NCI-H2171 (cell line): ENCODE data around the gene MROH2B.

ENCODE experiments used
- DNase-seq: peaks from one replicate; lab custom pipeline; 2025; lab: John Stamatoyannopoulos, UW

Gene MROH2B

GRCh38 chr5:41071242-41071641 is at the start of gene MROH2B:
MROH2B (minus strand) TSS chr5:41071342; CDS start chr5:41070852, 490 bp downstream.
- DNase-seq: no peak

- DNase-seq: no peak
Measured at GRCh38 chr5:41120600-41120999, 49.5 kb upstream of the MROH2B start.

- no peak for DNase-seq
Measured at GRCh38 chr5:41118177-41118576, 47.0 kb upstream of the MROH2B start.

DNA sequence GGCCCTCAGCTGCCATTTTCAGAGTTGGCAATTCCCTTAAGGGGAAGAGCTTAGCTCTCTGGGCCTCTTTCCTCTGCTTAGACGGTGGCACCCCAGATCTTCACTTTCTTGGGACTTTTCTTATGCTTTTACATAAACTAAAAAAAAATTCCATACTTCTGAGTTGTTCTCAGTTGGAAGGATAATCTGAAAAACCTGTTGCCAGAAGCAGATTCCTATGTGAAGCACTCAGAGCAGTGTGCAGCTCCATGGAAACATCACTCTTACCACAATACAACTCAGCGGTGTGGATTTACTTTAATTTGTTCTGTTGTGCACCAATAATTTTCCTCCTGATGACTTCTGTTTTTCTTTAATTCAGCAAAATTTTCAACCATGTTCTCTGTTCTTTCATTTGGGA is 44.1 kb upstream of the MROH2B start:
- no peak for DNase-seq

DNA sequence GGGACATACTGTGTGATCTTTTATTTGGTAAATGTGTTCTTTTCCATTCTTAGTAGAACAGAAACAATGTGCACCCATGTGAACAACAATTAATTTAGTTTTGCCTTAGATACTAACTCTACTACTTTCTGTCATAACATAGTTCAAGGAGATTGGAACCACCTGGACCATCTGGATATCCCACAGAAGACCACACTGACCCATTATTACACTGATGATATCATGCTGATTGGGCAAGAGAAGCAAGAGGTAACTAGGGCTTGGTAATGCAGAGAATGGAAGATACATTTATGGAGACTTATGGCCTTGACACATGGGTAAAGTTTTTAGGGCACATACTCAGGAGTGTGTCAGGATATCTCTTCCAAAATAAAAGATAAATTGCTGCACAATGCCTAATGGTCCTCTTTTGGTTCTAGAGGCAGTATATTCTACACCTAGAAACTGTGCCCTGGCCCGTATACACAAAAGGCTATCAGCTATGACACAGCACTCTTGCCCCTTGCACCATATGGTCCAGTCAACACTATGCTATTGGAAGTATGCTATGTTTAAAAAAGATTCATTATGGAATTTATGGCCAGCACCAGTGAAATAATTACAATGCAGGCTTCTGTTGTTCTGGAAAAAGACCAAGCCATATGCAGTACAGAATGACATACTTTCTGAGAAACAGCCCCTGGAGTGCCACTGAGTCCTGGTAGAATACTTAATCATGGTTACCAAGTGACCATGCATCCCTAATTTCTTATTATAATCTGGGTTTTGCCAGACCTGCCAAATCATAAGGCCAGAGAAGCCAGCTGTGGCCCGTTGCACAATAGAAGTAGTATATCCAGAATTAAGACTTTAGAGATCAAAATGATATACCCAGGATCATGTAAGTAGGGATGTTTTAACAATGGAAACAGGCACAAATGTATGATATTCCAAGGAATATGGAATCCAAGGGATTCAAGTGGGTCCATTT is 41.6 kb upstream of the MROH2B start:
- no peak for DNase-seq

DNA sequence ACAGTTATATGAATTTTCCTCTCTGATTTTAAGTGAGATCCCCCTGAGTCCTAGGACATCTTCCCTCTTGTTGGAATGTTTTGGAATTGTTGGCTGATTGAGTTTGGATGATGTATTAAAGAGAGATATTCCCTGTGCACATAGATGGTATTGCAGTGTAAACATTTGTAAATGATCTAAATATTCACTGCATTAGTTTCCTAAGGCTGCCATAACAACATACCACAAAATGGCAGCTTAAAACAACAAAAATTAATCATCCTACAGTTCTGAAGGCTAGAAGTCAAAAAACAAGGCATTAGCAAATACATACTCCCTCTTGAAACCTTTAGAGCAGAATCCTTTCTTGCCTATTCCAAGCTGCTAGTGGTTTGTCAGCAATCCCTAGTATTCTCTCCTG is 38.0 kb upstream of the MROH2B start:
- no peak for DNase-seq

DNA sequence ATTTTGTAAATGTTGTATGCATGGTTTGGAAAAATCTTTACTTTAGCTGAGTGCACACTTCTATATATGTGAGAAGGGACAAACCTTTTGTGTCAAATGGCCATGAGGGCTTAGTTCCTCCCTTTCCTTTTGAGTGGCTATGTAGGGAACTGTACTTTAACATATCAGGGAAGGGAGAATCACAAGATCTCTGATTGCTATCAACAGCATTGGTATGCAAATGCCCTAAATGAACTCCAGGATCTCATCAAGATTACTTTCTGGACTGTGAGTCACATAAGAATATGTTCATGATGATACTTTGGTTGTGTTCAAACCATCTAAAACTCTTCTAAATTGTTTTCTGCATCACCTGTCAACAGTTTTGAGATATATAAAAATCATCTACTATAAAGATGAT is 31.2 kb upstream of the MROH2B start:
- no peak for DNase-seq

GRCh38 chr5:41097642-41098041 is 26.5 kb upstream of the MROH2B start:
- no peak for DNase-seq

DNA sequence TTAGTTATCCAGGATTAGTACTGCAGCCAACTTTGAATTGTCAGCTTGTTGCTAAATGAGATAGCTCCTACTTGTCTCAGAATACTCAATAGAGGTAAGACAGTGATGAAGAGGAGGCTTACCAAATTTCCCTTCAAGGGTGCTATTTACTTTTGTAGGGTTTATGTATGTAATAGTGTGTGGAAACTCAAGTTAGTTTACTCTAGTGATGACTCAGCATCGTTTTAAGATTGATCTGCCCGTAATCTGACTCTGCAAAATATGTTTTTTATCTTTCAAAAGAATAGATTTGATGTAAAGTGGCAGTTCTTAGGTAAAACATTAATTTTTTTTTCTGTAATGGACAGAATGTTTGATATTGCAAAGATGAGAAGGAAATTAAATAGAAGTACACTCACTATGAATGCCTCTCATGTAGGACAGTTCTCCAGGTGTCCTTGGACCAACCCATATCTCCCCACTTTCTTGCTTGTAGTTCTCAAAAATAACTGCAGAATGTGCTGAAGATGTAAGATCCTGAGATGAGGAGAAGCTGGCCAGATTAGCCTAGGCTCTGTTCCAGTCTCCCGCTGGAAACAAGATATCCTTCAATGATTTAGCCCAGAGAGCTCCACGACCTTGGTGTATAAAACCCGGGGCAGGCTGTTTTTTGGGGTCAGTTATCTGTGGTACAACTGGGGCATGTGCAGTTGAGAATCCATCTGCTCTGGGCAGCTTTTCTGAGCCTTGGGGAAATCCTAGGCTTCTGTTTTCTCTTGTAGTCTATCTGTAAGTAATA is 24.4 kb upstream of the MROH2B start:
- no peak for DNase-seq

DNA sequence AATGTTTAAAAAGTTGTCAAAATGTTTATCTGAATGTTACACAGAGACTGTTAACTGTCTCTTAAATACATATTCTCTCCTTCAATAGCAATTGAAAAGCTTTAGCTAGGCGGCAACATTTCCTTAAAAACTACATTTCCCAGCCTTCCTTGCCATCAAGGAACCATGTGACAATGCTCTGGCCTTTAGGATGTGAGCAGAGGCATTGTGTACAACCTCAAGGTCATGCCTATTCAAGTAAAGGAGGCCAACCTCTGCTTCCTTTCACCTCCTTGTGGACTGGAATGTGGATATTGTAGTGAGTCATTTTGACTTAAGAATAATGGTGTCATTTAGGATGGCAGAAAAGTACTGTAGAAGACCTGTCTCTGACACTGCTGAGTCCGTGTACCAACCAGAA is 23.7 kb upstream of the MROH2B start:
- DNase-seq: no peak

DNA sequence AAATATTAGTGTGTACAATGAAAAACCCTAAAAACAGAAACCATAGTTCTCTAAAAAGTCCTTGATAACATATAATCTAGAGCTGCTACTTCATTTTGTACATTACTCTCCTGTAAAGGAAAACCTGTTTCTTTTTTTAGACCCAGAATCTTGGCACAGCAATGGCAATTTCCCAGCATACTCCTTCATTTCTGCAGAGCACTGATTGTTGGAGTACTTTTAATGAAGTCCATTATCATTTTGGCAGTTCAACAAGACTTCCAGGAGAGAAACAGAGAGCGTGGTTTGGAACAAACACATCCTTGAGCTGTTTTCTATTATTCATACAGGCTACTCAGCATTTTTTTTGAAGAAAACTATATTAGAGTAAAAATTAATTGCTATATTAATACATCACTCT is 22.7 kb upstream of the MROH2B start:
- DNase-seq: no peak

DNA sequence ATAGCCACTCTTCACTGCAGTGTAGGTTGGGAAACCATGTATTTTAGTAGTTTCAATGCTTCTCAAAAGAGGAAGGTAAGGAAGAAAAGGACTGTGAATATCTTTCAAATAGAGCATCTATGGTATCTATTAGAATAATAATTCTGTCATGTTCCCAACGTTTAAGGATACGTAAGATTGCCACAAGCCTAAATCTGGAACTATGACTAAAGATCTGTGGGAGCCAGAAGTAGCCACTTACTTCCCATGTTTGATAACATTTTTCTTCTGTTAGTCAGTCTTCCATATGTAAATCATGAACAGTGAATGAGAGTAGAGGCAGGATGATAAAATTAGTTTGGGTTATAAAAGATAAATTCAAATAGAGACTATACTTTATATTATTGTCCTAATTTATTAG is 16.3 kb upstream of the MROH2B start:
- DNase-seq: no peak

GRCh38 chr5:41083306-41083705 is 12.2 kb upstream of the MROH2B start:
- DNase-seq: no peak

DNA sequence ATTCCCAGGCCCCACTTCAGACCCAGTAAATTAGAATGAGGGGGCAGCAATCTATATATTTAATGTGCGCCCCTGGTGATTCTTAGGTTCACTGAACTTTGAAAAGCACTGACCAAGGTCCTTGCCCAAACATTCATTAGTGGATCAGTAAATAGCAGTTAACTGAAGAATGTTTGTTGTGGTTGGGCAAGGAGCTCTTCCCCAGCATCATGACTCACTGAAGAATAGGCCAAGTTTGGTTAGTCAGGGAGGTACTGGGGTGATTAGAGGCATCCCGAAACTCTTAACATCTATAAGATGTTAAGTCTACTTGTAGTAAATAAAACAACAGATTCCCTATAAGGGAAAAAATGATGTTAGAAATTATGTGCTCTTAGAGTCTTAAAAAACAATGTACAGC is 833 bp upstream of the MROH2B start:
- no peak for DNase-seq

DNA sequence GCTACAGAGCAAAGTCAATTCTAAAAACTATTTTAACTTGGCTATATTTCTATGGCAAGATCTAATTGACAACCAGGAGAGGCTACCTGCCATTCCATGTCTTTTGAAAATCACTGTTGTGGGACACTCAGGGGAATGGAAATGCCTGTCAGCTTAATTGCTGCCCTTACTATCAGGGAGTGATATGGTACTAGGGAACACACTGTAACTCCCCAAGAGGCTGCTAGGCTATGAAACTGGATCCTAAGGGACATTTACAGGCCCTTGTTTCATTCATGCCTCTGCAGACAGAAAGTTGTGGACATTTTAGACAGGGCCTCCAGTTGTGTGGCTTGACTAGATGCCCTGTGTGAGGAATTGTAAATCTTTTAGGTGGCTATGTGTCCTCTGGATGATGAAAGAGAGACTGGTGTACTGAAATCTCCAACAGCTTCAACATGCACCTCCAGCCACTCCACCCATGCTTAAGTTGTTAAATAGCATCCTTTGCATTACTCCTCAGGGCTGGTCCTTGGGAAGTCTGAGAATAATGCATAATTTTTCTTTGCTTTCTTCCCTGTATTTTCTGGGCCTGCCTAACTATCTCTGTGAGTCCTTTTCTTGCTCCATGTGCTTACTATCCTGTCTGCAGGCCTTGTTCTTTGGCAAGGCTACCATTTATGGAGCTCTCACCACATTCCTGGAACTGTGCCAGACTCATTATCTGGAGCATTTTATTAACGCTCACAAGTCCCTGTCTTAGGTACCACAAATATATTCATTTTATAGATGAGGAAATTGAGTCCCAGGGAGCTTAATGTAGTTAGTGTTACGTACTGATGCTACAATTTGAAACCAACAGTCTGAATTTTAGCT is 3.2 kb downstream of the MROH2B start:
- peak; percentile 10 for DNase-seq

- DNase-seq: no peak
Measured at GRCh38 chr5:41065691-41066335, 5.3 kb downstream of the MROH2B start.

DNA sequence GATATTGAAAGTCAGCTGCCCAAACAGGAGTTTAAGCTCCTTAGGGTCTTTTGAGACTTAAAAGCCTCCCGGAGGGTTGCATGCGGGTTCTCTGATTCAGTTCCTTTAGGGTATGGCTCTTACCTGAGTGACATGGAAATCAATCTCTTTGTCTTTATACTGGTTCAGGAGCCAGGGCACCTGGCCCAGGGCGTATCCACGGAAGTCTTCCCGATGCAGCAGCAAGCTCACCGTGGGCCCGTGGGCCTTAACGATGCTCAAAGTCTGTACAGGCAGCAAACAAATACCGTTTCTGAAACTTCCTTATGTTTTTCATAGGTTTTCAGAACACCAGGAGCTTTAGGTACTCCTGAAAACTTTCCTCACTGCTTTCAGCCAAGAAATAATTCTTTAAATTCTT is 13.2 kb downstream of the MROH2B start:
- DNase-seq: no peak

DNA sequence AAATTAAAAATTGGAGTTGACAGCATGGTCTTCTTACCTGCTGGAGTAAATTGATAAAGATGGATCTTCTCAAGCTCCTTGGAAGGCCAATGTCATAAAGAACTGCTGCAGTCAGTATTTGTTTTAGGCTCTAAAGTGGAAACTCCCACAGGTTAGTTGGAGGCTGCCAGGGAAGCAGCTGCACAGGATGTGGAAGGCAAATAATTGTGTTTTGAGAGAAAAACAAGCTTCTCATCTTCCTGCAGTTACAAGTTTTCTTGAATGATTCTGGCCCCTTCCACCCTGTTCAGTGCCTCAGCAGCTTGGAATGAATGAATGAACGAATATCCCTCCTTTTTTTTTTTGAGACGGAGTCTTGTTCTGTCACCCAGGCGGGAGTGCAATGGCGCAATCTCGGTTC is 13.9 kb downstream of the MROH2B start:
- no peak for DNase-seq

DNA sequence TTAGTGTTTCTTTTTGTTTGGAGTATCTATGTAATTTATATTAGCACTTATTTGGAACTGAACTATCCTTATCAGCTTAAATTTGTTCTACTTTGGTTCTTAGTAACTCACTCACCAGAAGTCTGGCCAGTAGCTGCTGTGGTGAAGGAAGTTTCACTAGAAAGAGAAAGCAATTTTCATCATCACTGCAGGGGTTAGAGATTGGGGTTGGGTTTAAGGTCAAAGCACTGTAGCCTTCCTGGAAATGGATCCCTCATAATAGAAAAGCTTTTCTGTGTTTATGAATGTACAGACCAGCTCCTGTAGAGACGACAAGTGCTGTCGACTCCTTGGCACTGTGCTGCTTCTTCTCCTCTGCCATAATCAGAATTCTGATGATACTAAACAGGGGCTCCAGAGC is 22.2 kb downstream of the MROH2B start:
- DNase-seq: no peak

- no peak for DNase-seq
Measured at GRCh38 chr5:41043109-41043747, 27.9 kb downstream of the MROH2B start.

- no peak for DNase-seq
Measured at GRCh38 chr5:41032973-41033372, 38.2 kb downstream of the MROH2B start.
